Heart left ventricle (tissue), 16 donors: ENCODE results near the gene OVAAL. TPM values are rescaled to one million over a fixed set of nuclear protein-coding genes. Genes with fewer than 3 reads are reported as not detected.

Source experiments
- ATAC-seq, 4 donors: fragments of 200-7000 bp; cut with Tn5 transposase; one replicate each; pipeline ENCODE4 v1.9.1; 2020 to 2022; ENCODE audit warnings: moderate library complexity in 4 of 4, mild to moderate bottlenecking in 3 of 4, moderate number of reproducible peaks in 1 of 4
- DNase-seq, 5 donors: peaks; one replicate each; pipeline ENCODE4 v3.0.0-alpha.2; 2020
- H3K27ac ChIP-seq, 12 donors: fragments of 200-600 bp; sonication (generic) in 4 of 12; one replicate each; pipeline versions ENCODE4 v1.5.0 to v1.8.0; 2016 to 2022; ENCODE audit warnings: mild to moderate bottlenecking in 2 of 12
- H3K27me3 ChIP-seq, 9 donors: fragments of 200-600 bp; sonication (generic) in 2 of 9; one replicate each; pipeline versions ENCODE4 v1.5.1 to v1.8.0; 2016 to 2022; ENCODE audit warnings: mild to moderate bottlenecking in 3 of 9
- H3K36me3 ChIP-seq, 9 donors: fragments of 200-600 bp; sonication (generic) in 2 of 9; one replicate each; pipeline versions ENCODE4 v1.5.0 to v1.8.0; 2018 to 2022; ENCODE audit warnings: mild to moderate bottlenecking in 2 of 9
- H3K4me1 ChIP-seq, 12 donors: fragments of 200-600 bp; sonication (generic) in 4 of 12; one replicate each; pipeline versions ENCODE4 v1.5.0 to v1.8.0; 2016 to 2022; ENCODE audit warnings: mild to moderate bottlenecking in 3 of 12
- H3K4me3 ChIP-seq, 12 donors: fragments of 200-600 bp; sonication (generic) in 4 of 12; one replicate each; pipeline versions ENCODE4 v1.5.0 to v1.8.0; 2017 to 2022; ENCODE audit warnings: mild to moderate bottlenecking in 9 of 12, moderate library complexity in 4 of 12
- H3K9me3 ChIP-seq, 12 donors: fragments of 200-600 bp; sonication (generic) in 4 of 12; one replicate each; pipeline versions ENCODE4 v1.5.0 to v1.8.0; 2016 to 2022; ENCODE audit warnings: mild to moderate bottlenecking in 1 of 12
- POLR2A ChIP-seq, 2 donors: fragments of 450-650 bp; IDR thresholded peaks; one replicate each; pipeline ENCODE4 v1.6.1; 2017; ENCODE audit warnings: antibody characterized with exemption in 2 of 2, mild to moderate bottlenecking in 2 of 2, moderate library complexity in 2 of 2
- WGBS, 4 donors: extraction: QIAGEN DNeasy Blood & Tissue Kit in 2 of 4; methylation state at CpG; one replicate each; pipeline versions ENCODE4 v1.1.5 to v1.1.7; 2013 to 2018; 5-methylcytosine and 5-hydroxymethylcytosine counted together
- intact Hi-C, 10 donors: fragments of 100-400 bp; cut with DNase I; formaldehyde crosslinking; loops; one replicate each; pipeline versions ENCODE4 v1.11.1 to v1.14.2; 2022
- polyA plus RNA-seq, 2 donors: library from polyadenylated mRNA; stranded (reverse); fragments of 200-250 nt; gene quantifications; one replicate each; pipeline ENCODE4 v1.2.3, GENCODE V29; 2013
- total RNA-seq, 9 donors: library from RNA; depleted of rRNA in 2 of 9; stranded (reverse); fragments of >200 nt in 2 of 9; fragmentation: NEBNext Ultra II Directional in 3 of 9; extraction: Animal tissue kit (Norgen Biotek cat#: 25700) in 3 of 9; gene quantifications; one replicate each; pipeline versions ENCODE4 v1.1.0 to v1.2.4, GENCODE V29; 2016 to 2023
- TF ChIP-seq, protein P1 (sequence below), 12 donors: fragments of 200-600 bp; sonication (generic) in 4 of 12; IDR thresholded peaks; one replicate each; pipeline versions ENCODE4 v1.5.0 to v1.8.0; 2018 to 2022; ENCODE audit warnings: antibody characterized with exemption in 12 of 12, mild to moderate bottlenecking in 5 of 12
- donor health status: ischemic (EF 13 %, LVEDD 7.1; RV severe dilation, severe dysfunction).
- donor health status: healthy with polysubstance abuse.
- donor health status: DM: no; HTN: yes; CAD: no.
- donor health status: DM: no; HTN: no; CAD: no.
- donor health status: ischemic (EF 25% LVEDD 6.9; RV normal size, moderate dysfunction).
- donor health status: ischemic (EF 25% LVEDD 5.7; RV mildly dilated, moderate dysfunction).
- donor health status: healthy.
- donor health status: DM: yes; HTN: yes; CAD: no.
- donor health status: ischemic (EF 35%, LVEDD 5.7; RV mildly dilated, moderate dysfunction).
- donor health status: nonischemic (EF 11% LVEDD 7.7; RV severe dilation, severe dysfunction).
- donor health status: DM: yes; HTN: yes; CAD: no.
- donor health status: PGD.
- donor health status: ischemic (EF 29% LVEDD 5.4; RV normal size, mild dysfunction).
- donor health status: nonischemic (EF 23%, LVEDD 6.1; RV moderate dilation, normal function).

OVAAL gene
- total and polyA plus RNA-seq, 11 donors = 1.5 to 13.9 (median 2.8) TPM

DNA sequence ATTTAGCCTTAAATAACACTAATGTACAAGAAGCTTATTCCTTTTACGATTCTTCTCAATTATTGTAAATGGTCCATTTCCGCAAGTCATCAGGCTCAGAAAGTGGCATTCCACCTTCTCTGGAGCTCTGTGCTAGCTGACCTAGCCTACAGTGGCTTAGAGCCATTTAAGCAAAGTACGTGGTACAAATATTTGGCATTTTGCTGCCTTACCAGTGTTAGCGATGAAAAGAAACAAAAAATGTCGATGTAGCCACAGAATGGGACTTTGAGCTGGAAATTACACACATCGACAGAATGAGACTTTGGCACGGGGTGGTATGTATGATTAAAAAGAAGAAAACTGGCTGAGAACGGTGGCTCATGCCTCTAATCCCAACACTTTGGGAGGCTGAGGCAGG lies 26.1 kb downstream of the OVAAL start:
- no peak for ATAC-seq
- Histone ChIP-seq H3K27me3 (no peaks in the 10 kb centered on the region), H3K36me3 (no peaks in the 10 kb centered on the region), H3K9me3 (peaks cover 0 to 10% (median 3%) of the 10 kb centered on the region in 12 donors), H3K4me1 (peaks cover 0 to 8% (median 0%) of the 10 kb centered on the region in 12 donors), H3K27ac (no peak overlapping the region), H3K4me3 (no peak overlapping the region)
- DNase-seq = no peak
- no peak for TF ChIP-seq POLR2A (IDR thresholded peaks at IDR 0.05)
- TF ChIP-seq, protein P1, sequence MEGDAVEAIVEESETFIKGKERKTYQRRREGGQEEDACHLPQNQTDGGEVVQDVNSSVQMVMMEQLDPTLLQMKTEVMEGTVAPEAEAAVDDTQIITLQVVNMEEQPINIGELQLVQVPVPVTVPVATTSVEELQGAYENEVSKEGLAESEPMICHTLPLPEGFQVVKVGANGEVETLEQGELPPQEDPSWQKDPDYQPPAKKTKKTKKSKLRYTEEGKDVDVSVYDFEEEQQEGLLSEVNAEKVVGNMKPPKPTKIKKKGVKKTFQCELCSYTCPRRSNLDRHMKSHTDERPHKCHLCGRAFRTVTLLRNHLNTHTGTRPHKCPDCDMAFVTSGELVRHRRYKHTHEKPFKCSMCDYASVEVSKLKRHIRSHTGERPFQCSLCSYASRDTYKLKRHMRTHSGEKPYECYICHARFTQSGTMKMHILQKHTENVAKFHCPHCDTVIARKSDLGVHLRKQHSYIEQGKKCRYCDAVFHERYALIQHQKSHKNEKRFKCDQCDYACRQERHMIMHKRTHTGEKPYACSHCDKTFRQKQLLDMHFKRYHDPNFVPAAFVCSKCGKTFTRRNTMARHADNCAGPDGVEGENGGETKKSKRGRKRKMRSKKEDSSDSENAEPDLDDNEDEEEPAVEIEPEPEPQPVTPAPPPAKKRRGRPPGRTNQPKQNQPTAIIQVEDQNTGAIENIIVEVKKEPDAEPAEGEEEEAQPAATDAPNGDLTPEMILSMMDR (IDR thresholded peaks at IDR 0.05) = no peak
- WGBS, 4 donors = 96 to 97% (median 96%) methylated on average over 8 of the region's 8 CpGs
- intact Hi-C loops = no loop called here

GRCh38 chr1:180585994-180586359 lies 27.2 kb downstream of the OVAAL start:
- Histone ChIP-seq H3K27ac (no peak overlapping the region), H3K36me3 (no peaks in the 10 kb centered on the region), H3K27me3 (no peaks in the 10 kb centered on the region), H3K4me3 (no peak overlapping the region), H3K9me3 (peaks cover 0 to 10% (median 3%) of the 10 kb centered on the region in 12 donors), H3K4me1 (peaks cover 0 to 8% (median 0%) of the 10 kb centered on the region in 12 donors)
- intact Hi-C loops = no loop called here
- WGBS, 4 donors = 83 to 94% (median 87%) methylated on average over 4 of the region's 4 CpGs
- ATAC-seq (no peak), DNase-seq (no peak)
- TF ChIP-seq POLR2A (IDR thresholded peaks at IDR 0.05) = no peak
- TF ChIP-seq, protein P1 (IDR thresholded peaks at IDR 0.05) = no peak

DNA sequence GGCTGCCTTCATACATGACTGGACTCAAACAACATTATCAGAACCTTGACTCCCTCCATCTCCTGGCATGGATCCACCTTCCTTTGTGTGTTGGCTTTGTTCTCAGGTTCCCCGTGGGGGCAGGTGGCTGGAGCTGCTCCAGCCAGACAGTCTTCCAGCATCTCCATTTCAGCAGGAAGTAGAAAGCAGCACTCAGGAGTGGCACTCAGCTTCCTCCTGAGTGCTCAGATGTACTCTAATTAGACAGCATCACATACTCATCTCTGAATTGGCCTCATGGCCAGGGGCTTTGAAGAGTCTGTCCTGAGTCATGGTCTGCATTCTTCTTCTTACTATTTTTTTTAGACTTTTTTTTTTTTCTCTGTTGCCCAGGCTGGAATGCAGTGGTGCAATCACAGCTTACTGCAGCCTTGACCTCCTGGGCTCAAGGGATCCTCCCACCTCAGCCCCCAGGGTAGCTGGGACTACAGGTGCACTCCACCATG lies 27.9 kb downstream of the OVAAL start:
- peaks cover 0 to 10% (median 3%) of the 10 kb centered on the region in 12 donors for H3K9me3 ChIP-seq
- no peak for TF ChIP-seq POLR2A (IDR thresholded peaks at IDR 0.05)
- TF ChIP-seq, protein P1 (IDR thresholded peaks at IDR 0.05) = no peak
- H3K4me3 ChIP-seq = no peak overlapping the region
- DNase-seq = no peak
- ATAC-seq = no peak
- H3K4me1 ChIP-seq = peaks cover 0 to 8% (median 0%) of the 10 kb centered on the region in 12 donors
- H3K27ac ChIP-seq = no peak overlapping the region
- no peaks in the 10 kb centered on the region for H3K27me3 ChIP-seq
- WGBS, 4 donors = 8 to 20% (median 14%) methylated on average over 1 of the region's 1 CpG
- intact Hi-C loops = no loop called here
- H3K36me3 ChIP-seq = no peaks in the 10 kb centered on the region

DNA sequence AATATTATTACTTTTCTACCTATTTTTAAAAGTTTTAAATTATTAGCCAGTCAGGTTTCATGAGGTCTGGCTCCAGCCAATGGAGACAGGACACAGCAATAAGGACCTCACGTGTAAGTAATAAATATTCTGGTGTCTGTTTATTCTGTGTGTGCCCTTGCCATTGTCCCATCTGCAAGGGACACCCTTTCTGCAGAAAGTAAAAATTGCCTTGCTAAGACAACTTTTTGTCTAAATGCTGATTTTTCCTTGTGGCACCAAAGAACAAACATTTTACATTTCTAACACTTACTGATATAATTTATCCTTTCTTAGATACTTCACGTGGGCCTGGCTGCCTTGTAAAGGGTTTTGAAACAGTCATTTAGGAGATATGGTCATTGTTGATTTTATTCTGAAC lies 29.4 kb downstream of the OVAAL start:
- WGBS, 4 donors = 82 to 90% (median 85%) methylated on average over 2 of the region's 2 CpGs
- intact Hi-C loops = no loop called here
- ATAC-seq (no peak), DNase-seq (no peak)
- Histone ChIP-seq H3K4me1 (peaks cover 0 to 10% (median 0%) of the 10 kb centered on the region in 12 donors), H3K4me3 (no peak overlapping the region), H3K27ac (no peak overlapping the region), H3K9me3 (peaks cover 0 to 10% (median 3%) of the 10 kb centered on the region in 12 donors), H3K36me3 (no peaks in the 10 kb centered on the region), H3K27me3 (no peaks in the 10 kb centered on the region)
- TF ChIP-seq POLR2A (IDR thresholded peaks at IDR 0.05) = no peak
- TF ChIP-seq, protein P1 (IDR thresholded peaks at IDR 0.05) = no peak
